Activated T-cell treated with anti-CD3 and anti-CD28 coated beads, Interleukin-2, amount 50 U/mL, for 72 hours (primary cell): ENCODE measurements around the gene SLC22A12. TPM values are rescaled to one million over a fixed set of nuclear protein-coding genes. Genes with fewer than 3 reads are reported as not detected.
A peak's percentile ranks its signal among the peaks of the same experiment; 100 is the strongest.
"Not testable (repeated sequence)": the region's sequence is repeated elsewhere in the genome, so short reads cannot be mapped to it uniquely, and the experiment has no call there.

Experiments
- ATAC-seq, 2 donors: fragments of 150-1000 bp; cut with Tn5 transposase; replicated peaks in 1 of 2; 2 replicates each; pipeline ENCODE4 v1.10.0; 2021; ENCODE audit warnings: moderate library complexity in 2 of 2, mild to moderate bottlenecking in 1 of 2
- DNase-seq, 2 donors: peaks; one replicate each; pipeline ENCODE4 v3.0.0; 2021 to 2022; ENCODE audit warnings: mixed read lengths in 1 of 2
- H3K27ac Mint-ChIP-seq: one replicate; pipeline ENCODE4 v1.8.0; 2022; ENCODE audit warnings: mild to moderate bottlenecking, moderate library complexity, mixed read lengths
- H3K27me3 Mint-ChIP-seq: one replicate; pipeline ENCODE4 v1.8.0; 2022; ENCODE audit warnings: low read depth, mixed read lengths
- H3K36me3 Mint-ChIP-seq, 2 donors: one replicate each; pipeline ENCODE4 v1.8.0; 2022; ENCODE audit warnings: mixed read lengths in 2 of 2, mild to moderate bottlenecking in 1 of 2; ENCODE audit not compliant: insufficient read depth in 2 of 2
- H3K4me1 Mint-ChIP-seq: one replicate; pipeline ENCODE4 v1.8.0; 2022; ENCODE audit warnings: low read depth, mixed read lengths
- H3K4me3 Mint-ChIP-seq, 2 donors: one replicate each; pipeline ENCODE4 v1.8.0; 2022; ENCODE audit warnings: mild to moderate bottlenecking in 2 of 2, mixed read lengths in 2 of 2, moderate library complexity in 2 of 2
- H3K9me3 Mint-ChIP-seq, 2 donors: one replicate each; pipeline ENCODE4 v1.8.0; 2022; ENCODE audit warnings: mixed read lengths in 2 of 2
- total RNA-seq, 2 donors: library from RNA; stranded (reverse); gene quantifications; one replicate each; pipeline ENCODE4 v1.2.3, GENCODE V29; 2022

Gene SLC22A12
- total RNA-seq, 2 donors from 2014 or later: not detected

- no peak for ATAC-seq
These were observed 32.2 kb upstream of the SLC22A12 start for GRCh38 chr11:64558869-64559268.

GRCh38 chr11:64559351-64560138, 31.5 kb upstream of the SLC22A12 start:
- ATAC-seq (no peak), DNase-seq (no peak)
- Mint-ChIP-seq H3K27me3 (no peaks in the 10 kb centered on the region), H3K4me3 (no peak overlapping the region), H3K36me3 (no peaks in the 10 kb centered on the region), H3K4me1 (peaks cover 6% of the 10 kb centered on the region), H3K9me3 (no peaks in the 10 kb centered on the region), H3K27ac (no peak overlapping the region)

More at GRCh38 chr11:64558869-64559268, 32.2 kb upstream of the SLC22A12 start:
- Mint-ChIP-seq H3K27ac (no peak overlapping the region), H3K36me3 (no peaks in the 10 kb centered on the region), H3K4me3 (no peak overlapping the region), H3K9me3 (no peaks in the 10 kb centered on the region), H3K27me3 (no peaks in the 10 kb centered on the region), H3K4me1 (peaks cover 6% of the 10 kb centered on the region)
- DNase-seq: no peak

DNA sequence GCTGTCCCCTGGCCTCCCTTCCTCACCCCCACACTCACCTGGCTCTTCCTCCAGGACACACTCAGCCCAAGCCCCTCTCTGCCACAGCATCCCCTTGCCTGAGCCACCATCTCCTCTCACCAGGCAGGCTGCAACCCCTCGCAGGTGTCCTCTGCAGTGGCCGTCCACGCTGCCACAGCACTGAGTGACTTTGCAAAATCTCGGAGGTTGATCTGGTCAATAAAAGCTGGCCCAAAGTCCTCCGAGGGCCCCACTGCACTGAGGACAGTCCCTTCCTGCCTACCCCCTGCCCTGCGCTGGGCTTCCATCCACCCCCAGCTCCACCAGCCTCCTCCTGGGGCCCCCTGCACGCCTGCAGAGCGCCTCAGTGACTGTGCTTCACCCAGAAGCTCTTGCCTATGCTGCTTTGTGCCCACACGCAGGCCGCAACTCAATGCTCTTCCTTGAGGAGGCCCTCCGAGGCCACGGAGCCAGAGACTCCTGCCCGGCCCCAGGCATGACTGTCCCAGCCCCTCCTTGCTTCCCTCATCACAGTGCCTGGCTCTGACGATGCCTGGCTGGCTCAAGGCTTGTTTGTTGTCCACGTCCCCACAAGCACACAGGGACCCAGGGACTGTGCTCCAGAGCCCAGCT, 30.8 kb upstream of the SLC22A12 start:
- Mint-ChIP-seq H3K4me3 (no peak overlapping the region), H3K4me1 (peaks cover 3% of the 10 kb centered on the region), H3K27me3 (no peaks in the 10 kb centered on the region), H3K27ac (no peak overlapping the region), H3K36me3 (no peaks in the 10 kb centered on the region), H3K9me3 (no peaks in the 10 kb centered on the region)
- no peak for DNase-seq
- no peak for ATAC-seq

DNA sequence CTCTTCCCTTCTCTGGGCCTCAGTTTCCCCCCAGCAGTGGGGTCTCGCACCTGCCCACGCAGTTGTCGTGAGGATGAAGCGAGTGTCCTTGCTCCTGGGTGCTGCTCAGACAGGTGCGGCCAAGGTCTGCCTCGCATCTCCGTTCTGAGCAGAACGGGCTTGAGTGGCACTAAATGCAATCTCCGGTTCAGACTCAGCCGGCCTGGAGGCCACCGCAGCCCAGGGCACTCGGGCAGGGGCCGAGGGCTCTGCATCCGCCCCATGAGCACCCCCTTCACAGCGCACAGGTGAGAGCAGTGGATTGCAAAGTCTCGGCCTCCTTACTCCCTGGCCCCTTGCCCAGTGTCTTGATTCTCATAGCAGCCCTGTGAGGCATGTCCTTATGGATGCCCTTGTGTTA, 30.1 kb upstream of the SLC22A12 start:
- H3K4me3 Mint-ChIP-seq: no peak overlapping the region
- no peaks in the 10 kb centered on the region for H3K4me1 Mint-ChIP-seq
- ATAC-seq (no peak), DNase-seq (no peak)
- H3K27ac Mint-ChIP-seq: no peak overlapping the region
- no peaks in the 10 kb centered on the region for H3K9me3 Mint-ChIP-seq
- no peaks in the 10 kb centered on the region for H3K36me3 Mint-ChIP-seq
- H3K27me3 Mint-ChIP-seq: no peaks in the 10 kb centered on the region

- H3K27me3 Mint-ChIP-seq, H3K27ac Mint-ChIP-seq, H3K9me3 Mint-ChIP-seq, DNase-seq, ATAC-seq, H3K36me3 Mint-ChIP-seq, H3K4me1 Mint-ChIP-seq, H3K4me3 Mint-ChIP-seq: not testable (repeated sequence)
These were observed 29.6 kb upstream of the SLC22A12 start for GRCh38 chr11:64561429-64561828.

DNA sequence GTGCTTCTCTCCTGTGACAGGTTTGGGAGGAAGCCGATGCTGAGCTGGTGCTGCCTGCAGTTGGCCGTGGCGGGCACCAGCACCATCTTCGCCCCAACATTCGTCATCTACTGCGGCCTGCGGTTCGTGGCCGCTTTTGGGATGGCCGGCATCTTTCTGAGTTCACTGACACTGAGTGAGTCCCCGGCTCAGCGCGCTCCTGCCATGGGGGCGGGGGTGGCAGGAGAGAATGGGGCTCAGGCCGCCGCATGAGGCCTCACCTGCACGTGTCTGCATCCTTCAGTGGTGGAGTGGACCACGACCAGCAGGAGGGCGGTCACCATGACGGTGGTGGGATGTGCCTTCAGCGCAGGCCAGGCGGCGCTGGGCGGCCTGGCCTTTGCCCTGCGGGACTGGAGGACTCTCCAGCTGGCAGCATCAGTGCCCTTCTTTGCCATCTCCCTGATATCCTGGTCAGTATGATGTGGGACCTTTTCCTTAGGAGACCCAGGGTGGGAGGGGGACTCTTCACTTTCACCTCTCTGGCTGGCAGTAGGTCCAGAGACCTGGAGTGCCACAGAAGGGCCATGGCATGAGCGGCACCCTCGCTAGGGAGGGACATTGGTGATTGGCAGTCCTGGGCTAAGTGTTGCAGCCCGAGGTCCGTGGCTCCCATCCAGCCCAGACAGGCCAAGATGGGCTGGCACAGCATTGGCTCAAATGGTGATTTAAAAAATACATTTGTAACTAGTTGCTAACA, 28.9 kb upstream of the SLC22A12 start:
- no peaks in the 10 kb centered on the region for H3K4me1 Mint-ChIP-seq
- no peak overlapping the region for H3K27ac Mint-ChIP-seq
- no peaks in the 10 kb centered on the region for H3K36me3 Mint-ChIP-seq
- DNase-seq (no peak), ATAC-seq (no peak)
- no peaks in the 10 kb centered on the region for H3K27me3 Mint-ChIP-seq
- H3K4me3 Mint-ChIP-seq: no peak overlapping the region
- no peaks in the 10 kb centered on the region for H3K9me3 Mint-ChIP-seq

- Mint-ChIP-seq H3K4me1 (no peaks in the 10 kb centered on the region), H3K9me3 (no peaks in the 10 kb centered on the region), H3K36me3 (no peaks in the 10 kb centered on the region), H3K4me3 (no peak overlapping the region), H3K27ac (no peak overlapping the region), H3K27me3 (no peaks in the 10 kb centered on the region)
- no peak for ATAC-seq
- DNase-seq: no peak
These were observed 28.2 kb upstream of the SLC22A12 start for GRCh38 chr11:64562723-64563351.

GRCh38 chr11:64563966-64564365, 27.1 kb upstream of the SLC22A12 start:
- Mint-ChIP-seq H3K9me3 (no peaks in the 10 kb centered on the region), H3K27me3 (no peaks in the 10 kb centered on the region), H3K27ac (no peak overlapping the region), H3K4me1 (no peaks in the 10 kb centered on the region), H3K4me3 (no peak overlapping the region), H3K36me3 (no peaks in the 10 kb centered on the region)
- no peak for DNase-seq
- no peak for ATAC-seq

- Mint-ChIP-seq H3K4me1 (no peaks in the 10 kb centered on the region), H3K27me3 (no peaks in the 10 kb centered on the region), H3K4me3 (no peak overlapping the region), H3K36me3 (no peaks in the 10 kb centered on the region), H3K9me3 (no peaks in the 10 kb centered on the region), H3K27ac (no peak overlapping the region)
- DNase-seq: no peak
- ATAC-seq: no peak
These were observed 26.6 kb upstream of the SLC22A12 start for GRCh38 chr11:64564419-64564818.

GRCh38 chr11:64564947-64565889, 25.8 kb upstream of the SLC22A12 start:
- Mint-ChIP-seq H3K27me3 (no peaks in the 10 kb centered on the region), H3K9me3 (no peaks in the 10 kb centered on the region), H3K4me3 (no peak overlapping the region), H3K36me3 (no peaks in the 10 kb centered on the region), H3K27ac (no peak overlapping the region), H3K4me1 (no peaks in the 10 kb centered on the region)
- no peak for ATAC-seq
- no peak for DNase-seq

- peak overlapping the region; percentile 11 to 76 for H3K4me3 Mint-ChIP-seq
- no peak overlapping the region for H3K27ac Mint-ChIP-seq
- DNase-seq (peak; percentile 49 to 65), ATAC-seq (peak; percentile 89 to 96)
- H3K27me3 Mint-ChIP-seq: no peaks in the 10 kb centered on the region
- H3K4me1 Mint-ChIP-seq: no peaks in the 10 kb centered on the region
- H3K9me3 Mint-ChIP-seq: no peaks in the 10 kb centered on the region
- H3K36me3 Mint-ChIP-seq: no peaks in the 10 kb centered on the region
These were observed 24.7 kb upstream of the SLC22A12 start for GRCh38 chr11:64566042-64566914.
